GOT3 (cell line): ENCODE data around the gene NHLRC2.

ENCODE experiments used
- DNase-seq: peaks from one replicate; lab custom pipeline; 2025; ENCODE audit warnings: mixed read lengths; lab: John Stamatoyannopoulos, UW

The NHLRC2 gene

DNA sequence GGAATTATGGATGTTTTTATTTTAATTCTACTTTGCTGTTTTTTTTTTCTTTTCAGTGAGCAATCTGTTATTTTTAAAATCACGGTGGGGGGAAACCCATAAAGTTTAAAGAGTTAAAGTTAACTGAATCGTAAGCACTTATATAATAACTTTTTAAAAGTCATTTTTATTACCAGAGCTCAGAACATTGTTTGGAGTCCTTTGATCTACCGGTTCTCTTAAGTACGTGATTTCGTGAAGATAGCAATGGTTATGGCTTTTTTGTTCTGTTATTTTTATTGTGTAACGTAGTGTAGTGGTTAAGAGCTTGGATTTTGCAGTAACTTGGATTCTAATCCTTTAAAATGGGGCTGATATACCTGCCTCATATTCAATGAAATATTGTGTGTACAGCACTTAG lies 57.4 kb downstream of the NHLRC2 start:
- DNase-seq = no peak

DNA sequence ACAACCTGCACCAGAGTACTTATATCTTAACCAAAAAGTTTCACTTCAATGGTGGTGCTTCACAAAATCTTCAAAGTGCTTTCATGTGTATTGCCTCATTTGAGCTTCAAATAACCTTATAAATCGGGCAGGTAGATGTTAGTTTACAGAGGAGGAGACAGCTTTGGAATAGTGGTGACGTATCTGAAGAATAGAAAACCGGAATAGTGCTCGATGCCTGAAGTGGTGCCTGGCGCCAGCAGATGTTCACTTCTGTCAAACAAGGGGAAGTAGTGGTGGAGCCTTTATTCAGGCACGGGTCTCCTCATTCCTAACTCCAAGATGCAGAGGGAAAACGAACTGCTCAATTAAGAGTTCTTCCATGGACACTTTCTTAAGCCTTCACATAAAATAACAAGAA lies 58.1 kb downstream of the NHLRC2 start:
- DNase-seq = no peak

DNA sequence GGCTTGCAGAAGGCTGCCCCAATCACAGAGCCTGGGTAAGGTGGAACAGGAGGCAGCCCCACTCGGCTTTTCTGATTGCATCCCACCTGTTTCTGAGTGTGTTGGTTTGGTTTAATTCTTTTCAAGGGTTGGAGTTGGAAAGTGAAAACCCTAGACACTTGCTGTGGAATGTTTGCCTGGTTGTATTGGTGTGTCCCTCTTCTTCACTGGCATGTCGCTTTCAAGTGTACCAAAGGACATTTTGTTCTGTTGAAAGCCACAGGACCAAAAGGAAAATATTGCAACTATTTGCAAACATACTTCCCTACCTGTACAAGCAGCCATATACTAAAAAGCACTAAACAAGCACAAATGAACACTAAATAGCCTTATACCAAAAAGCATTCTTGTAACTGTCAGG lies 60.5 kb downstream of the NHLRC2 start:
- DNase-seq = no peak

- no peak for DNase-seq
These were observed 61.1 kb downstream of the NHLRC2 start for GRCh38 chr10:113915540-113915939.

DNA sequence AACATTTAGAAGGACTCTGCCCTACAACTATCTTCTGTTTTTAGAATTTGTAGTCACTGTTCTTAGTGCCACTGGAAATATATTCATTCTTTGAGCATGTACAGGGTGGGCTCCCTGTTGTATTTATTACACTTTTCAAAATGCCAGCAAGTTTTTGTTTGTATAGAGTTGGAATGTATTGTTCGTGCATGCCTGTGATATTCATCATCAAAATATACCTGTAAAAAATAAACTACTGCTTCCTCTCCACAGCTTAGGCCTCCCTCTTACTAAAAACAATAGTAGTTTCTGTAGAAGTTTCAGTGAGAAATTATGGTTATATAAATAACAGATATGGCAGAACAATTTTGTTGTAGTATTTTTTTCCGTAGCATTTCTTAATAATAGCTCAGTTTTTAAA lies 61.6 kb downstream of the NHLRC2 start:
- no peak for DNase-seq

DNA sequence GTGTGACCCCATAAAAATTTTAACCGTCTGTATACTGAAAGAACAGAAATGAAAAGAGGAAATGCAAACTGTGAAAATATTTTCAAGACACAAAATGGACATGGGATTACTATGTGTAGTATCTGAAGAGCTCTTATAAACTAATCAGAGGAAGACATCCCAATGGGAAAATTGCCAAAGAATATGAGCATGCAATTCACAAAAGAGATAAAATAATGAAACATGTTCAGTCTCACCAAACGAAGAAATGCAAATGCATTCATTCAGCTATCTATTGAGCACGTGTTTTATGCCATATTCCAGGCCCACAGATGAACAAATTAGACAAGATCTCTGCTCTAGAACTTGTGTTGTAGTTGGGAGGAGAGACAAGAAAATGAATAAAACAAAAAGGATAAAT lies 63.2 kb downstream of the NHLRC2 start:
- DNase-seq = no peak

DNA sequence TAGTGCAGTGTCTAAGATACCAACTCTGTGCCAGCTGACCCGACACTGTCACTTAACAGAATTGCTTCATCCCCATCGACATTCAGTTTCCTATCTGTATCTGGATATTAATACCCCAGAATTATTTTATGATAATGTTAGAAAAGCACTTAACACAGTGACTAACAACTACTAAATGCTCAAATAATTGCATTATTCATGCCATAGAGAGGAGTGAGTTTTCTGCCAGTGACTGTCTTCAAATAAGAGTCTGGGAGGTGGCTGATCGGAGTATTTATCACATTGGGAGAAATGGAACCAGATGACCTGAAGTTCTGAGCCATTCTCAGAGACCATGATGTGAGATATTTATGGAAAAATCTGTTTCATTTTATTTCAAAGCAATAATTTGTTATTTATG lies 65.7 kb downstream of the NHLRC2 start:
- no peak for DNase-seq

DNA sequence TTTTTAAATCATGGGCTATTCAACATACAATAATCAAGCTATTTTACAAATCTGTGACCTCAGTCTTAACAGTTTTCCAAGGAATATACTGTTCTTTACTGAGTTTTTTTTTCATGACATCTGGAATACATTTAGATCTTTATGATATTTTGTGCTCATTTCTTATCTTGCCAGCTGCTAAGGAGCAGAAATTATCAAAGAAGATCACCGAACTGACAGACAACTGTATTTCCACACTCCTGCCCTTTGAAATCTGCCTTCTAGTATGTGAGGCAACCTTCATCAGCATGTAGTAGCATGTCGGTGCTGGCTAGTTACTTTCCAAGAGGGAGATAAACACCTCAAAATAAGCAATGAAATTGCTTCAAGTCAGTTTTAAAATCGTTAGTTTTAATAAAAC lies 66.4 kb downstream of the NHLRC2 start:
- no peak for DNase-seq

DNA sequence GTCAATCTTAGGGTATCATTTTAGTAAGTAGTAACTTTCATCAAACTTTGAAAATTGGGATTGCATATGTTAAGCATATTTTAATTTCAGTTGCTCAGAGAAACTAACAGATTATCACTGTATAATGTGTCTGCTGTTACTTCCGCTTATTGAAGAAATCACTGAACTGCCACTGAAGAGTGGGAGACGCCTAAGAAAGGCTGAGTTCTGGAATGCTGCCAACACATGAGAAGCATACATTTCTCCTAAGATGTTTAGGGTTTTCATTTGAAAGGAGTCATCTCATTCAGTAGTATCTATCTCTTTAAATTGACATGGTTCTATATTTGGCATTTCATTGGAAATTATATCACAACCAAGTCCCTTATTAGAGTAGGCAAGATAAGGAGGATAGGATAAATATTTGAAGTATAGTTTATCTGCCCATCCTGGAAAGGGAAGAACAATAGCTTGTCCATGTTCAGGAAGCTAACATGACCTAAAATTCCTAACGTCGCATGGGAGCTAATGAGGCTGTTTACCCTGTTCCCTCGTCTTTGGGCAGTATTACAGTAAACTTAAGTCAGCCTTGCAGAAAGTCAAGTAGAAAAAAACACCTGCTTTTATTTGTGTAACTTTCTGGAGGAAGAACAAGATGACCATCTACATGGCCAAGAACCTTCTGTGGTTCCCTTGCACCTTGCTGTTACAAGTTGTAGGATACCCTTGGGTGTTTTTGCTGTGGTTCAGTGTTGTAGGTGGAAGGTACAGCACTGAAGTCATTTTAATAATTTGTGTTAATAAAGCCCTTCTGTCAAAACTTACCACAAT lies 67.3 kb downstream of the NHLRC2 start:
- no peak for DNase-seq

GRCh38 chr10:113922787-113923570 lies 68.5 kb downstream of the NHLRC2 start:
- no peak for DNase-seq

DNA sequence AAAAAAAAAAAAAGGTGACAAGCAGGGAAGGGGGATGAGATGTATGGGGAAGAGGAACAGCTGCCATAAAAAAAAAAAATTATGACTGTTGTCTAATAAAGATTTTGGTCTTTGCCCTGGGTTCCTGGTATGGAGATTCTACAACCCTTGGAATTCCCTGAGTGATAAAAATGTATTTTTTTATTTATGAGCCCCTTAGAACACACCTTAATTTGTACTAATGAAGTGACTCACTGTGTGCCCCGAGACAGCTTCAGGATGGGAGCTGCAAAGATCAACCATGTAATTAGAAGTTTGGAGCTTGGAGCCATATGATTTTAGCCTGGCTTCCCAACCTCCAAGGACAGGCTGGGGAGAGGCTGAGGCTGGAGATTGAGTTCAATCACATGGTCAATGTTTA lies 69.7 kb downstream of the NHLRC2 start:
- no peak for DNase-seq

GRCh38 chr10:113924664-113925063 lies 70.2 kb downstream of the NHLRC2 start:
- no peak for DNase-seq

- no peak for DNase-seq
These were observed 73.0 kb downstream of the NHLRC2 start for GRCh38 chr10:113927440-113927839.

DNA sequence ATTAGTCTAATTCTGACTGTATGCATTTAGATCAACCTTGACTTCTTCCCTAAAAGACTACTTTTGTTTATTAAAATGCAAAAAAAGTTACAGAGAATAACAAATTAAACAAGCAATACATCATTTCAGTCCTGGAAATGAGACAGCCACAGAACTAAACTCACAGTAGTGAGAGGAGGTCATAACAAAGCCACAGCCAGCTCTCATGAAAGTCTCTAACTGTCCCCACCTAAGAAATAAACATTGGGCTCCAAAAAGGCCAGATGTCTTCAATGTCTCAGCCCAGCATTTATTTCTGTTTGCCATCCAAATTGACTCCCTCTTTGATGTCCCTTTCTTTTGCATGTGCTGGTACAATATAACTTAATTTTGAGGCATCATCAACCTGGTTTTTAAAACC lies 74.4 kb downstream of the NHLRC2 start:
- no peak for DNase-seq

GRCh38 chr10:113929522-113929921 lies 75.1 kb downstream of the NHLRC2 start:
- no peak for DNase-seq

DNA sequence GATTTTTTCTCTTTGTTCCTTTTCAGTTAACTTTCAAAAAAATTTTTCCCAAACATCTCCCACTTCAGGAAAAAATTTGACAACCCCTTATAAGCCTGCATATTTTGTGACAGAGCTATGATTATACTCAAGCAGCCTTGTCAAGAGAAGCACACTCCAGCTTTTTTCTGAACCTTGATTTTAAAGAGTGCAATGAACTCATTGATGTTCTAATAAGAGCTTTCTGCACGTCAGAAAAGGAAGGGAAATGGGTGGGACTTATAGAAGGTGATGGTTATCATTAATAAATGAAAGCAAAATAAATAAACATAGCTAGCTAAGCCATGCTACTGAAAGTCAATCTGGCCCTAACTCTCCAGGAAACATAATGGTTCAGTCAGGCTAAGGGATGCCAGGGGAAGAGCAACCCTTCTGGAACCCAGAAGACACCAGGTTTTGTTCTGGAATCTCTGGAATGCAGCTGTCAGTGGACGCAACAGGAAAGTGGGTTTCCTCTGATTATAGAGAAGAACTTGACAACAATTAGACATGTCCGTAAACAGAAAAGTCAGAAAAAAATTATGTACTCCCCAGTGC lies 76.1 kb downstream of the NHLRC2 start:
- DNase-seq = no peak

- DNase-seq = no peak
These were observed 78.4 kb downstream of the NHLRC2 start for GRCh38 chr10:113932854-113933253.

- DNase-seq = no peak
These were observed 79.6 kb downstream of the NHLRC2 start for GRCh38 chr10:113933894-113934532.

- no peak for DNase-seq
These were observed 82.8 kb downstream of the NHLRC2 start for GRCh38 chr10:113937258-113937657.

DNA sequence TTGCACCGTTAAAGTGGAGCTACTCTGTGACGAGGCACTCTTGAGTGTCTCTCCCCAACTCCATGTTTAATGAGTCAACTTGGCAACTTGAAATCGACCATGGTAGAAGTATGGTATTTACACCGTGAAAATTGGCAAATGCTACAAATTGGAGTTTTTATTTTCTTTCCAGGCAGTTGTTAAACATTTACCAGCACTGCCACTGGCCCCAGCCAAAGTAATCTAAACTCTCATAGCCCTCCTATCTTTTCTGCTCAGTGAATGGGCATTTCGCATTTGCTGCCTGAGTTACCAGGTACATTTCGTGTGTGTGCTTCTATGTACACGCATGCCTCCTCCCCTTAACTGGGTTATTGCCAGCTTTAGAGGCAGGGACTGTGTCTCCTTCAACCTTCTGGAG lies 83.3 kb downstream of the NHLRC2 start:
- DNase-seq = no peak

DNA sequence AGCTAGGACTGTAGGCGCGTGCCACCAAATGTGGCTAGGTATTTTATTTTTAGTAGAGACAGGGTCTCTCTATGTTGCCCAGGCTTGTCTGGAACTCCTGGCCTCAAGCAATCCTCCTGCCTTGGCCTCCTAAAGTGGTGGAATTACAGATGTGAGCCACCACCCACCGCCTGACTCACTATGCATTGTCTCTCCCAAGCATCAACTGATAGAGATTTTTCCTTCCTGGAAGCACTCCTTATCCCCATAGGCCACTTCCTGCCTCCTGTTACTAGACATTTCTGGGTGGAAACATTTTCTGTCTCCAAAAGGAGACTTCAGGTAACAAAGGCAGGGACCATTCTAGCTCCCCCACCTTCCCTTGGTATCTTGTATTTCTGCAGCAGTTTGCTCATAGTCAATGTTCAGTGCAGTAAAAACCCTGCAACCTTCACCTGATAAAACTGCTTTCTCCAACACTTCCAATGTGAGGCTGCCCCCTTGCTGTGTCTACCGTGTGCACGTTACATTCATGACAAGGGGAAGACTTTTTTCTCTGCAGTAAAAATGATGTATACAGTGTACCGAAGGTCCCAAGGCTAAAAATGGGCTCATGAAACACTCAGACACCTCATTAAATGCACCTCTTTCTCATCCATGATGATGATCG lies 84.9 kb downstream of the NHLRC2 start:
- DNase-seq = no peak

GRCh38 chr10:113941140-113941539 lies 86.7 kb downstream of the NHLRC2 start:
- no peak for DNase-seq
